GM19023 (cell line): Measurements from ENCODE around the gene ADAR.

Experiments
- ATAC-seq: cut with Tn5 transposase; IDR thresholded peaks from one replicate; pipeline ENCODE4 v1.9.1; 2021; ENCODE audit warnings: mild to moderate bottlenecking, moderate library complexity; ENCODE audit not compliant: unreplicated experiment

Gene ADAR

GRCh38 chr1:154619181-154619948 is 11.4 kb upstream of the ADAR start:
- no peak for ATAC-seq

GRCh38 chr1:154616659-154617345 is 8.8 kb upstream of the ADAR start:
- no peak for ATAC-seq

GRCh38 chr1:154615411-154615810 is 7.4 kb upstream of the ADAR start:
- no peak for ATAC-seq

- no peak for ATAC-seq
Measured at GRCh38 chr1:154614901-154615300, 6.9 kb upstream of the ADAR start.

- no peak for ATAC-seq
Measured at GRCh38 chr1:154614247-154614646, 6.3 kb upstream of the ADAR start.

- no peak for ATAC-seq
Measured at GRCh38 chr1:154611150-154611862, 3.3 kb upstream of the ADAR start.

- ATAC-seq: no peak
Measured at GRCh38 chr1:154609398-154610380, 1.7 kb upstream of the ADAR start.

GRCh38 chr1:154608397-154609270 is 648 bp upstream of the ADAR start:
- ATAC-seq: no peak

GRCh38 chr1:154607106-154607608 is 829 bp downstream of the ADAR start:
- ATAC-seq: no peak

- ATAC-seq: no peak
Measured at GRCh38 chr1:154605534-154605933, 2.5 kb downstream of the ADAR start.

GRCh38 chr1:154603317-154603716 is 4.7 kb downstream of the ADAR start:
- no peak for ATAC-seq

GRCh38 chr1:154599658-154600057 is 8.3 kb downstream of the ADAR start:
- ATAC-seq: no peak

- no peak for ATAC-seq
Measured at GRCh38 chr1:154598871-154599635, 8.9 kb downstream of the ADAR start.

GRCh38 chr1:154595621-154596020 is 12.4 kb downstream of the ADAR start:
- no peak for ATAC-seq

GRCh38 chr1:154594811-154595210 is 13.2 kb downstream of the ADAR start:
- no peak for ATAC-seq

GRCh38 chr1:154593390-154593789 is 14.6 kb downstream of the ADAR start:
- no peak for ATAC-seq

- ATAC-seq: no peak
Measured at GRCh38 chr1:154591206-154591605, 16.8 kb downstream of the ADAR start.

- ATAC-seq: no peak
Measured at GRCh38 chr1:154590756-154591155, 17.2 kb downstream of the ADAR start.

- no peak for ATAC-seq
Measured at GRCh38 chr1:154589780-154590179, 18.2 kb downstream of the ADAR start.
